Measurements from ENCODE around the gene LBH.
A peak's percentile ranks its signal among the peaks of the same experiment; 100 is the strongest.

The LBH gene

GRCh38 chr2:30206461-30207430 lies 24.6 kb upstream of the LBH start:
- Mint-ChIP-seq H3K36me3 (no peaks in the 10 kb centered on the region), H3K27me3 (no peaks in the 10 kb centered on the region), H3K9me3 (no peaks in the 10 kb centered on the region), H3K4me3 (no peak overlapping the region), H3K4me1 (peaks cover 15% of the 10 kb centered on the region), H3K27ac (no peak overlapping the region)
- ATAC-seq = no peak

- Mint-ChIP-seq H3K27ac (peak overlapping the region; percentile 80), H3K4me3 (no peak overlapping the region), H3K36me3 (no peaks in the 10 kb centered on the region), H3K9me3 (no peaks in the 10 kb centered on the region), H3K27me3 (no peaks in the 10 kb centered on the region), H3K4me1 (peaks cover 15% of the 10 kb centered on the region)
- no peak for ATAC-seq
Measured at GRCh38 chr2:30208453-30208852, 22.9 kb upstream of the LBH start.

GRCh38 chr2:30209227-30209626 lies 22.1 kb upstream of the LBH start:
- no peak for ATAC-seq
- Mint-ChIP-seq H3K4me1 (peaks cover 15% of the 10 kb centered on the region), H3K4me3 (no peak overlapping the region), H3K9me3 (no peaks in the 10 kb centered on the region), H3K27me3 (no peaks in the 10 kb centered on the region), H3K36me3 (no peaks in the 10 kb centered on the region), H3K27ac (peak overlapping the region; percentile 80)

DNA sequence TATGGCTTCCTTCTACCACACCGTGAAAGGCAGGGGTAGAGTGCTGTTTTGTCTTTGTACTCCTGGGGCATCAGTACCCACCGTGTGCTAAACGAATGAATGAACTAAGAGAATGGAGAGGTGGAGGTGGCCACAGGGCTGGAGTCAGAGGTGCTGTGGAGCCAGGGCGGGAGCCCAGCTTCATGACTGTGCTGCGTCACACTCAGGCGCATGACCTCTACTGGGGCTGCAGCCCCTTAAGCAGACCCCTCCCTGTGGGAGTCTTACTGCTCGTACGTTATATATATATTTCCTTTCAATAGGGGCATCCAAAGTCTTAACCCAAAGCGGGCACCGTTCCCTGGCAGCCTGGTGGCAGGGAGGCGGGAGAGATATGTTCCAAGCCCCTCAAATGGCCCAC lies 18.0 kb upstream of the LBH start:
- Mint-ChIP-seq H3K4me3 (no peak overlapping the region), H3K9me3 (no peaks in the 10 kb centered on the region), H3K27me3 (no peaks in the 10 kb centered on the region), H3K36me3 (no peaks in the 10 kb centered on the region), H3K27ac (peak overlapping the region; percentile 4), H3K4me1 (peaks cover 44% of the 10 kb centered on the region)
- no peak for ATAC-seq

- Mint-ChIP-seq H3K4me3 (no peak overlapping the region), H3K27me3 (no peaks in the 10 kb centered on the region)
Measured at GRCh38 chr2:30213907-30214463, 17.3 kb upstream of the LBH start.

GRCh38 chr2:30216157-30216556 lies 15.2 kb upstream of the LBH start:
- Mint-ChIP-seq H3K4me1 (peaks cover 37% of the 10 kb centered on the region), H3K4me3 (no peak overlapping the region), H3K27ac (peak overlapping the region; percentile 49), H3K27me3 (no peaks in the 10 kb centered on the region), H3K9me3 (no peaks in the 10 kb centered on the region), H3K36me3 (no peaks in the 10 kb centered on the region)
- ATAC-seq = no peak

More at GRCh38 chr2:30213907-30214463, 17.3 kb upstream of the LBH start:
- ATAC-seq = no peak
- H3K27ac Mint-ChIP-seq = no peak overlapping the region
- H3K9me3 Mint-ChIP-seq = no peaks in the 10 kb centered on the region
- no peaks in the 10 kb centered on the region for H3K36me3 Mint-ChIP-seq
- H3K4me1 Mint-ChIP-seq = peaks cover 38% of the 10 kb centered on the region

- Mint-ChIP-seq H3K27ac (peak overlapping the region; percentile 49), H3K4me3 (peak overlapping the region; percentile 38), H3K4me1 (peaks cover 48% of the 10 kb centered on the region), H3K36me3 (no peaks in the 10 kb centered on the region), H3K9me3 (no peaks in the 10 kb centered on the region), H3K27me3 (no peaks in the 10 kb centered on the region)
- peak; percentile 83 for ATAC-seq
Measured at GRCh38 chr2:30217644-30218337, 13.5 kb upstream of the LBH start.

DNA sequence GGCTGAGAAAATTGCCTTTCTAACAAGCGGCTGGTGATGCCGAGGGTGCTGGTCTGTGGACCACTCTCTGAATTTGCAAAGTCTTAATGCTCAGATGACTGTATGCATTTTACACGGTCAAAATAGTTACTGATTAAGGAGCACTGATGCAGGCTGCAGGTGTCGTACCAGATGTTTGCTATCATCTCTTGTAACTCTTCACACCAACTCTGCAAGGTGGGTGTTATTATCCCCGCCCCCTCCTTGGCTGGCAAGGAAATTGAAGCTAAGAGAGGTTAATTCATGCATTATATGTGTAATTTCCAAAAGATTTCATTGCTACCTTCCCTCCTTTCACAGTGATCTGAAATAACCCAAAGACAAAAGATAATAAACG lies 13.0 kb upstream of the LBH start:
- Mint-ChIP-seq H3K27me3 (no peaks in the 10 kb centered on the region), H3K27ac (no peak overlapping the region), H3K36me3 (no peaks in the 10 kb centered on the region), H3K4me1 (peaks cover 53% of the 10 kb centered on the region), H3K9me3 (no peaks in the 10 kb centered on the region), H3K4me3 (no peak overlapping the region)
- ATAC-seq = no peak

- no peak overlapping the region for H3K27ac Mint-ChIP-seq
- no peak for ATAC-seq
- H3K4me1 Mint-ChIP-seq = peaks cover 58% of the 10 kb centered on the region
- H3K9me3 Mint-ChIP-seq = no peaks in the 10 kb centered on the region
- no peaks in the 10 kb centered on the region for H3K27me3 Mint-ChIP-seq
- H3K36me3 Mint-ChIP-seq = no peaks in the 10 kb centered on the region
- no peak overlapping the region for H3K4me3 Mint-ChIP-seq
Measured at GRCh38 chr2:30218814-30219213, 12.5 kb upstream of the LBH start.

- Mint-ChIP-seq H3K27ac (peak overlapping the region; percentile 56), H3K27me3 (no peaks in the 10 kb centered on the region), H3K9me3 (no peaks in the 10 kb centered on the region), H3K4me1 (peaks cover 66% of the 10 kb centered on the region), H3K36me3 (no peaks in the 10 kb centered on the region), H3K4me3 (no peak overlapping the region)
- ATAC-seq = no peak
Measured at GRCh38 chr2:30219886-30220875, 11.2 kb upstream of the LBH start.

DNA sequence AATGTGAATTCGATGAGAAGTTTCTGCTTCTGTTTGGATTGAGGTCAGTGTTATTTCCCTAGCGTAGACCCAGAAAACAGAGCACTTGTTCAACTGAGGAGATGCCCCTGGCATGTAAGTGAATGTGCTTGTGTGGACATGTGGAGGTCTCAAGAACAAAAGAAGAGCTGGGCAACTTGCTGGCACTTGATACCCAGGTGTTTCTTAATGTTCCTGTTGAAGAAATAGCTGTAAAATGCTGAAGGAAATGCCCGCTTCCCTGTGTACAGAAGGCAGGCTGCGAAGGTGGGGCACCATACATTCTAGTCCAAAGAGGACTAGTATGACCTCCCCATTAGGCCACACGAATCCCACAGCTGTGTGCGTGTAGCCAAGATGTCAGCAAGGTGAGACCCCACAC lies 9.8 kb upstream of the LBH start:
- Mint-ChIP-seq H3K36me3 (no peaks in the 10 kb centered on the region), H3K4me1 (peaks cover 72% of the 10 kb centered on the region), H3K27me3 (no peaks in the 10 kb centered on the region), H3K27ac (peak overlapping the region; percentile 56), H3K4me3 (no peak overlapping the region), H3K9me3 (no peaks in the 10 kb centered on the region)
- no peak for ATAC-seq

DNA sequence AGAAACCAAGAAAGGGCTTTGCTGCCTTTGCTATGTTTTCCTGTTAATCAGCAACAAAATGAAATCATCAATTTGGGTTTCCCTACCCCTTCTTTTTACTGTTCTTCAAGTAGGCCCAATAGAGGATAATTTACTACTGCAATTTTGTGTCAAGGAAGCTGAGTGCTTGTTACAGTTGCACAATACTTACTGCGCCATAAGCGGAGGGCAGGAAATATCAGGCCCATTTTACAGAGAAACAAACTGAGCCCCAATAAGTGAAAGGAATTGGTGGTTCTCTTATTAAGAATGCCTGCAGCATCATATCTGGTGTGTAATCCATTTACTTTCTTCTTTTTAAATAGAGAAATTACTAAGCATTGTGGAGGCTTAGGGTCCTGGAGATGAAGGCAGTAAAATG lies 9.3 kb upstream of the LBH start:
- ATAC-seq = no peak
- Mint-ChIP-seq H3K4me3 (no peak overlapping the region), H3K36me3 (no peaks in the 10 kb centered on the region), H3K27me3 (no peaks in the 10 kb centered on the region), H3K4me1 (peaks cover 72% of the 10 kb centered on the region), H3K27ac (peak overlapping the region; percentile 99), H3K9me3 (no peaks in the 10 kb centered on the region)

DNA sequence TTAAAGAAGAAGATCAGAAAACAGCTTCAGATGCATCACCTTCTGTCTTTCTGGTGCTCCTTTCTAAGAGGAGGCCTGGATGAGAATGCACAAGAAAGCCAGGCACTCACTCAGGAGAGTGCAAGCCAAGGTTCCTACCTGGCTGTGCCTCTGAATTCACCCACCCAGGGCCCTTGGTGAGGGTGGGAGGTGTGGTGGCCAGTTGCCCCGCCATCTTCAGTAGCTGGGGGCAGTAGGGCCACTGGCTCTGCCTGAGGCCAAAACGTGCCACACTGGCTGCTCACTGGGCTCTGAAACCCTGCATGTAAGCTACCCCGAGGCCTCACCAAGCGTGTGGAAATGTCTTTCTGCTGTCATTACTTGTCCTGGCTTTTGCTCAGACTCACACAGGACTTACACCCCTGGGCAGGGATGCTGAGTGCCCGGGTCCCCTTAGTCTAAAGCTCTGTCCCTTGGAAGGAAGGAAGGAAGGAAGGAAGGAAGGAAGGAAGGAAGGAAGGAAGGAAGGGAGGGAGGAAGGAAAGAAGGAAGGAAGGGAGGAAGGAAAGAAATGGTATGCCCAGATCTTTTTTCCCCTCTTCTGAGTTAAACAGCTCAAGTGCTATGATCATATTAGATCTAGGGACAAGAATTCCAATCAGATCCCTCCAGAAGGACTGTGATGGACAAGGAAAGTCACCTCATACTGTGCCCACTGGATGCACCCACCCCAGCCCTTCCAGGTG lies 8.5 kb upstream of the LBH start:
- Mint-ChIP-seq H3K36me3 (no peaks in the 10 kb centered on the region), H3K9me3 (no peaks in the 10 kb centered on the region), H3K4me1 (peaks cover 68% of the 10 kb centered on the region), H3K4me3 (no peak overlapping the region), H3K27me3 (no peaks in the 10 kb centered on the region), H3K27ac (peak overlapping the region; percentile 99)
- no peak for ATAC-seq

DNA sequence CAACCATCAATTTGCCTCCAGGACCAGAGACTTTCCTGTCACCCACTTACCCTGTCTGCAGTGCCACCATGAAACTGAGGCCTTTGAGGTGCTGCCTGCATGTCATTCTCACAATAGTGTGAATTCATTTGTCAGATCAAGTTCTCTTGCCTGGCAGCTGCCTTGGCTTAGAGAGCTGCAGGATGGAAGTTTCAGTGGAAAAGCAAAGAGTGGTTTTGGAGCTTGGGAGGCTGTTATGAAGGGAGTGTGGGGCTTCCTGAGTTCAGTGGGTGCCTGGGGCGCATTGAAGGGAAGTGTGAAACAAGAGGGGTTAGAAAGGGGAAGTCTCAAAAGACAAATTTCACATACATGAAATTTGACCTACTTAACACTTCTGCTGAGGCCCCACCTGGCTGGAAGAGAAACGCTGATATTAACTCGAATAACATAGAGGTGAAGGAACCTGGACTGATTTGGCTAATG lies 7.9 kb upstream of the LBH start:
- Mint-ChIP-seq H3K27ac (peak overlapping the region; percentile 99), H3K36me3 (no peaks in the 10 kb centered on the region), H3K27me3 (no peaks in the 10 kb centered on the region), H3K4me1 (peaks cover 64% of the 10 kb centered on the region), H3K9me3 (no peaks in the 10 kb centered on the region), H3K4me3 (no peak overlapping the region)
- ATAC-seq = peak; percentile 84
